ENCODE data around the gene SYT17. TPM values are rescaled to one million over a fixed set of nuclear protein-coding genes. Genes with fewer than 3 reads are reported as not detected.

The SYT17 gene
- polyA plus RNA-seq, 1 donor (not counting 4 experiments of a cell fraction or from before 2014, with no cell fraction given) = not detected

DNA sequence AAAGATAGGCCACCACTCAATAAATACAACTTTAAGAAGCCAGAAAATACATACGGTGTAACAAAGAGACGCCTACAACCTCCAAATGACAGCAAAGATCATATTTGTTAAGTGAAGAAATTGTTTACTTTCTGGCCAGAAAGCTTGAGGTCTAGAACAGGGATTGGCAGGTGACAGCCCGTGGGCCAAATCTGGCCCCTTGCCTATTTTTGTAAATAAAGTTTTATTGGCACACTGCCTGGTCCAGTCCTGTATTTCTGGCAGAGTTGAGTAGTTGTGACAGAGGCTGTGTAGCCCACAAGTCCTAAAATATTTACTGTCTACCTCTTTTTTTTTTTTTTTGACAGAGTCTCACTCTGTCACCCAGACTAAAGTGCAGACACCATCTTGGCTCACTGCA lies 114.1 kb downstream of the SYT17 start:
- Histone ChIP-seq H3K4me3 (ENCODE audit: control insufficient read depth in 2 of 3, extremely low read depth in 1 of 3, insufficient read depth in 2 of 3, low read depth in 1 of 3, low read length in 3 of 3) (no peak overlapping the region), H2AFZ (ENCODE audit: control insufficient read depth, low read length) (no peak overlapping the region), H3K4me2 (ENCODE audit: control insufficient read depth, extremely low read depth, insufficient read depth, low read depth, low read length) (no peak overlapping the region), H3K27me3 (ENCODE audit: control insufficient read depth, extremely low read depth, insufficient read depth, low read length) (no peaks in the 10 kb centered on the region), H3K79me2 (ENCODE audit: control insufficient read depth, insufficient read depth, low read length) (no peaks in the 10 kb centered on the region), H3K9me3 (ENCODE audit: control insufficient read depth, low read depth, low read length) (no peaks in the 10 kb centered on the region), H3K9me1 (ENCODE audit: control insufficient read depth, extremely low read depth, insufficient read depth, low read length) (no peaks in the 10 kb centered on the region), H3K9ac (ENCODE audit: control insufficient read depth, extremely low read depth, insufficient read depth, low read length) (no peak overlapping the region), H3K4me1 (ENCODE audit: control insufficient read depth, extremely low read depth, insufficient read depth, low read length) (peaks cover 9% of the 10 kb centered on the region), H4K20me1 (ENCODE audit: control insufficient read depth, extremely low read depth, insufficient read depth, low read length) (no peaks in the 10 kb centered on the region), H3K36me3 (ENCODE audit: control insufficient read depth in 2 of 2, extremely low read depth in 1 of 2, insufficient read depth in 2 of 2, low read length in 2 of 2) (no peaks in the 10 kb centered on the region), H3K27ac (ENCODE audit: control insufficient read depth, insufficient read depth, low read length) (no peak overlapping the region)
- FAIRE-seq = no peak
- TF ChIP-seq, protein P1, sequence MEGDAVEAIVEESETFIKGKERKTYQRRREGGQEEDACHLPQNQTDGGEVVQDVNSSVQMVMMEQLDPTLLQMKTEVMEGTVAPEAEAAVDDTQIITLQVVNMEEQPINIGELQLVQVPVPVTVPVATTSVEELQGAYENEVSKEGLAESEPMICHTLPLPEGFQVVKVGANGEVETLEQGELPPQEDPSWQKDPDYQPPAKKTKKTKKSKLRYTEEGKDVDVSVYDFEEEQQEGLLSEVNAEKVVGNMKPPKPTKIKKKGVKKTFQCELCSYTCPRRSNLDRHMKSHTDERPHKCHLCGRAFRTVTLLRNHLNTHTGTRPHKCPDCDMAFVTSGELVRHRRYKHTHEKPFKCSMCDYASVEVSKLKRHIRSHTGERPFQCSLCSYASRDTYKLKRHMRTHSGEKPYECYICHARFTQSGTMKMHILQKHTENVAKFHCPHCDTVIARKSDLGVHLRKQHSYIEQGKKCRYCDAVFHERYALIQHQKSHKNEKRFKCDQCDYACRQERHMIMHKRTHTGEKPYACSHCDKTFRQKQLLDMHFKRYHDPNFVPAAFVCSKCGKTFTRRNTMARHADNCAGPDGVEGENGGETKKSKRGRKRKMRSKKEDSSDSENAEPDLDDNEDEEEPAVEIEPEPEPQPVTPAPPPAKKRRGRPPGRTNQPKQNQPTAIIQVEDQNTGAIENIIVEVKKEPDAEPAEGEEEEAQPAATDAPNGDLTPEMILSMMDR (optimal IDR thresholded peaks at IDR 0.05 in 1 of 3, IDR thresholded peaks at IDR 0.05 in 1 of 3, conservative IDR thresholded peaks at IDR 0.05 in 1 of 3; ENCODE audit: extremely low read depth in 1 of 3, insufficient read depth in 2 of 3, low read length in 3 of 3) = no peak
- TF ChIP-seq EZH2 (IDR thresholded peaks at IDR 0.05; ENCODE audit: low read length) = no peak
- dilution Hi-C loops (cut with MboI; ENCODE audit: extremely low pct_ligation_motif_present, low sequenced_read_pairs) = no loop called here
- DNase-seq (ENCODE audit: low read depth, low spot score) = no peak

GRCh38 chr16:19283637-19284036 lies 115.6 kb downstream of the SYT17 start:
- DNase-seq (ENCODE audit: low read depth, low spot score) (peak; percentile 38), FAIRE-seq (peak; percentile 36)
- Histone ChIP-seq H3K4me2 (ENCODE audit: control insufficient read depth, extremely low read depth, insufficient read depth, low read depth, low read length) (no peak overlapping the region), H3K9me3 (ENCODE audit: control insufficient read depth, low read depth, low read length) (no peaks in the 10 kb centered on the region), H3K27me3 (ENCODE audit: control insufficient read depth, extremely low read depth, insufficient read depth, low read length) (no peaks in the 10 kb centered on the region), H3K79me2 (ENCODE audit: control insufficient read depth, insufficient read depth, low read length) (no peaks in the 10 kb centered on the region), H3K4me1 (ENCODE audit: control insufficient read depth, extremely low read depth, insufficient read depth, low read length) (peaks cover 9% of the 10 kb centered on the region), H3K9me1 (ENCODE audit: control insufficient read depth, extremely low read depth, insufficient read depth, low read length) (no peaks in the 10 kb centered on the region), H3K9ac (ENCODE audit: control insufficient read depth, extremely low read depth, insufficient read depth, low read length) (no peak overlapping the region), H2AFZ (ENCODE audit: control insufficient read depth, low read length) (no peak overlapping the region), H3K4me3 (ENCODE audit: control insufficient read depth in 2 of 3, extremely low read depth in 1 of 3, insufficient read depth in 2 of 3, low read depth in 1 of 3, low read length in 3 of 3) (no peak overlapping the region), H3K27ac (ENCODE audit: control insufficient read depth, insufficient read depth, low read length) (no peak overlapping the region), H4K20me1 (ENCODE audit: control insufficient read depth, extremely low read depth, insufficient read depth, low read length) (no peaks in the 10 kb centered on the region), H3K36me3 (ENCODE audit: control insufficient read depth in 2 of 2, extremely low read depth in 1 of 2, insufficient read depth in 2 of 2, low read length in 2 of 2) (no peaks in the 10 kb centered on the region)
- TF ChIP-seq, protein P1 (optimal IDR thresholded peaks at IDR 0.05 in 1 of 3, IDR thresholded peaks at IDR 0.05 in 1 of 3, conservative IDR thresholded peaks at IDR 0.05 in 1 of 3; ENCODE audit: extremely low read depth in 1 of 3, insufficient read depth in 2 of 3, low read length in 3 of 3) = no peak
- TF ChIP-seq EZH2 (IDR thresholded peaks at IDR 0.05; ENCODE audit: low read length) = no peak
- dilution Hi-C loops (cut with MboI; ENCODE audit: extremely low pct_ligation_motif_present, low sequenced_read_pairs) = no loop called here
